SK-N-SH (cell line): Measurements from ENCODE around the gene SEMA3F. TPM values are rescaled to one million over a fixed set of nuclear protein-coding genes. Genes with fewer than 3 reads are reported as not detected.

Experiments used
- CTCF ChIA-PET: fragments of 300-600, 350-600 bp; formaldehyde crosslinking; extraction: SDS; loops from one replicate; lab custom pipeline; 2021; lab: Yijun Ruan, JAX
- POLR2A ChIA-PET: fragments of 350-600 bp; sonication (Branson Sonifier 250); formaldehyde crosslinking; extraction: SDS; loops from one replicate; lab custom pipeline; 2020; ENCODE audit warnings: antibody characterized with exemption, inconsistent platforms; lab: Yijun Ruan, JAX
- DNase-seq: peaks from one replicate; pipeline ENCODE4 v3.0.0; 2012
- H2AFZ ChIP-seq: fragments of 200-600 bp; sonication (generic); 2 replicates; pipeline ENCODE4 v1.8.1; 2016; ENCODE audit warnings: antibody characterized with exemption, mild to moderate bottlenecking, low read depth
- H3F3A ChIP-seq: fragments of 200-600 bp; sonication (generic); replicated peaks from 2 replicates; pipeline ENCODE3; 2016; ENCODE audit warnings: antibody characterized with exemption, mild to moderate bottlenecking; ENCODE audit not compliant: insufficient read depth
- H3K27ac ChIP-seq, 2 experiments: fragments of 200-500 bp in 1 of 2; fragments of 200-600 bp in 1 of 2; sonication (Bioruptor generic) in 1 of 2; sonication (generic), shearing (Covaris generic) in 1 of 2; 2 replicates each; pipeline versions ENCODE4 v1.5.1 to v1.6.1; 2014 to 2016; ENCODE audit warnings: low read depth in 2 of 2, inconsistent platforms in 1 of 2, low read length in 1 of 2, mild to moderate bottlenecking in 1 of 2, mixed read lengths in 1 of 2
- H3K27me3 ChIP-seq: fragments of 200-600 bp; sonication (generic), shearing (Covaris generic); 2 replicates; pipeline ENCODE4 v1.6.1; 2016; ENCODE audit warnings: mixed run types; ENCODE audit not compliant: insufficient read depth
- H3K36me3 ChIP-seq, 2 experiments: fragments of 200-500 bp in 1 of 2; fragments of 200-600 bp in 1 of 2; sonication (Bioruptor generic) in 1 of 2; sonication (generic) in 1 of 2; replicated peaks in 1 of 2; 2 replicates each; pipeline versions ENCODE3 to v1.5.1; 2014 to 2016; ENCODE audit warnings: low read length in 1 of 2, mild to moderate bottlenecking in 1 of 2; ENCODE audit not compliant: insufficient read depth in 2 of 2, control insufficient read depth in 1 of 2
- H3K4me1 ChIP-seq, 2 experiments: fragments of 200-500 bp in 1 of 2; fragments of 200-600 bp in 1 of 2; sonication (Bioruptor generic) in 1 of 2; sonication (generic), shearing (Covaris generic) in 1 of 2; 2 replicates each; pipeline versions ENCODE4 v1.5.1 to v1.6.1; 2014 to 2016; ENCODE audit warnings: low read depth in 1 of 2, low read length in 1 of 2, mixed run types in 1 of 2; ENCODE audit not compliant: insufficient read depth in 2 of 2, control insufficient read depth in 1 of 2
- H3K4me2 ChIP-seq: fragments of 200-600 bp; sonication (generic), shearing (Covaris generic); 2 replicates; pipeline ENCODE4 v1.6.1; 2017; ENCODE audit warnings: mixed run types
- H3K4me3 ChIP-seq, 2 experiments: fragments of 200-500 bp in 1 of 2; fragments of 200-600 bp in 1 of 2; sonication (Bioruptor generic) in 1 of 2; sonication (generic), shearing (Covaris generic) in 1 of 2; 2 replicates each; pipeline versions ENCODE4 v1.5.1 to v1.8.1; 2014 to 2016; ENCODE audit warnings: low read depth in 2 of 2, inconsistent platforms in 1 of 2, low read length in 1 of 2, mild to moderate bottlenecking in 1 of 2, mixed read lengths in 1 of 2, moderate library complexity in 1 of 2
- H3K79me2 ChIP-seq: fragments of 200-600 bp; sonication (generic); 2 replicates; pipeline ENCODE4 v1.8.1; 2017; ENCODE audit warnings: mild to moderate bottlenecking; ENCODE audit not compliant: insufficient read depth
- H3K9ac ChIP-seq: fragments of 200-600 bp; sonication (generic); 2 replicates; pipeline ENCODE4 v1.6.1; 2017; ENCODE audit warnings: mixed run types
- H3K9me2 ChIP-seq: fragments of 200-600 bp; sonication (generic); 2 replicates; pipeline ENCODE4 v1.6.1; 2017; ENCODE audit warnings: mixed run types
- H3K9me3 ChIP-seq: fragments of 200-600 bp; sonication (generic); 2 replicates; pipeline ENCODE4 v1.6.1; 2017; ENCODE audit warnings: mixed run types, mild to moderate bottlenecking, moderate library complexity
- H4K20me1 ChIP-seq: fragments of 200-600 bp; sonication (generic); 2 replicates; pipeline ENCODE4 v1.6.1; 2017; ENCODE audit warnings: mild to moderate bottlenecking, mixed run types; ENCODE audit not compliant: insufficient read depth
- FOXM1 ChIP-seq: IDR thresholded peaks from 2 replicates; pipeline ENCODE4 v1.4.0; 2012; ENCODE audit warnings: low read depth, mild to moderate bottlenecking
- JUND ChIP-seq: IDR thresholded peaks from 2 replicates; pipeline ENCODE4 v1.4.0; 2012
- MXI1 ChIP-seq: IDR thresholded peaks from 2 replicates; pipeline ENCODE4 v1.6.1; 2012; ENCODE audit warnings: mild to moderate bottlenecking, low read depth, low read length, improper control_type of control experiment
- USF1 ChIP-seq: IDR thresholded peaks from 2 replicates; pipeline ENCODE4 v1.4.0; 2012; ENCODE audit warnings: low read depth, borderline replicate concordance
- USF2 ChIP-seq: fragments of 150-350 bp; IDR thresholded peaks from 2 replicates; pipeline ENCODE4 v1.6.1; 2017; ENCODE audit warnings: antibody characterized with exemption, low read length, low read depth, borderline replicate concordance
- WGBS: methylation state at CpG from one replicate; pipeline ENCODE4 v1.1.6; 2017; ENCODE audit warnings: low lambda C conversion rate; 5-methylcytosine and 5-hydroxymethylcytosine counted together
- polyA plus RNA-seq, 3 experiments: library from polyadenylated mRNA; depleted of rRNA; stranded (reverse); fragments of >200 nt; gene quantifications; 2 replicates each; pipeline ENCODE4 v1.2.3, GENCODE V29; 2012

Gene SEMA3F
- polyA plus RNA-seq, 1 of the 3 experiments (the other 2 are of a cell fraction), result 30.4 TPM

- no peak for TF ChIP-seq USF1
- TF ChIP-seq, all 33 proteins: peak for 0
Measured at GRCh38 chr3:50189989-50190388, 34.9 kb downstream of the SEMA3F start (continued).

GRCh38 chr3:50190936-50191660 lies 36.0 kb downstream of the SEMA3F start, which contains the start of gene GNAT1:
Gene GNAT1 (plus strand): TSS chr3:50191610. CDS start chr3:50191726, 116 bp downstream.
- TF ChIP-seq USF2, result no peak
- POLR2A ChIA-PET, result interaction anchor here (0.5 to 4.0 kb wide), 3 partner anchors 70 to 1749 kb away, joined by 3 to 21 read pairs (median 4); no protein-coding TSS in a partner anchor

GRCh38 chr3:50192124-50192523 lies 37.0 kb downstream of the SEMA3F start:
- peaks cover 4% of the 10 kb centered on the region for H3F3A ChIP-seq
- no peak for DNase-seq
- H3K27ac ChIP-seq, result no peak overlapping the region
- no peak overlapping the region for H3K9ac ChIP-seq
- H3K4me1 ChIP-seq, result peaks cover 0 to 19% of the 10 kb centered on the region in 2 experiments; a peak in 1 of 4 replicates
- no peak for TF ChIP-seq MXI1
- no peak for TF ChIP-seq JUND
- no peak for TF ChIP-seq USF1
- TF ChIP-seq FOXM1, result no peak
- no peaks in the 10 kb centered on the region for H3K9me3 ChIP-seq
- no peak overlapping the region for H3K4me3 ChIP-seq
- H2AFZ ChIP-seq, result no peak overlapping the region
- no peak overlapping the region for H3K4me2 ChIP-seq
- no peaks in the 10 kb centered on the region for H4K20me1 ChIP-seq
- H3K79me2 ChIP-seq, result no peaks in the 10 kb centered on the region
- WGBS, result 52% methylated on average over 6 of the region's 8 CpGs
- CTCF ChIA-PET, result interaction anchor here (0.7 to 23.1 kb wide), 20 partner anchors 11 to 135 kb away, joined by 3 to 1375 read pairs (median 5); partner anchors contain the start of genes GNAI2, HYAL2, LSMEM2 and SEMA3B
- H3K36me3 ChIP-seq, result no peaks in the 10 kb centered on the region
- POLR2A ChIA-PET, result no interaction called here
- no peaks in the 10 kb centered on the region for H3K9me2 ChIP-seq
- H3K27me3 ChIP-seq, result peaks cover 27% of the 10 kb centered on the region

More at GRCh38 chr3:50190936-50191660, 36.0 kb downstream of the SEMA3F start, which contains the start of gene GNAT1:
- Histone ChIP-seq H3K4me1 (peaks cover 0 to 19% of the 10 kb centered on the region in 2 experiments; a peak in 1 of 4 replicates), H3F3A (no peaks in the 10 kb centered on the region), H3K9me2 (no peaks in the 10 kb centered on the region), H3K4me3 (no peak within 1 kb of the TSS), H3K9me3 (no peaks in the 10 kb centered on the region), H3K79me2 (no peaks in the 10 kb centered on the region), H3K9ac (no peak within 1 kb of the TSS), H3K36me3 (no peaks in the 10 kb centered on the region), H3K27ac (no peak within 1 kb of the TSS), H4K20me1 (no peaks in the 10 kb centered on the region), H2AFZ (no peak within 1 kb of the TSS), H3K4me2 (no peak within 1 kb of the TSS), H3K27me3 (peaks cover 19% of the 10 kb centered on the region)
- CTCF ChIA-PET, result interaction anchor here (0.7 to 23.1 kb wide), 12 partner anchors 10 to 83 kb away, joined by 3 to 1375 read pairs (median 15); partner anchors contain the start of genes GNAI2, LSMEM2, SEMA3B and SLC38A3
- WGBS, result 74% methylated on average over 7 of the region's 8 CpGs
- DNase-seq, result no peak
